ENCODE results near the gene SALL1.

The SALL1 gene

GRCh38 chr16:51141106-51141505 is 10.0 kb downstream of the SALL1 start:
- no peak for DNase-seq (ENCODE audit: low read depth, low spot score)

DNA sequence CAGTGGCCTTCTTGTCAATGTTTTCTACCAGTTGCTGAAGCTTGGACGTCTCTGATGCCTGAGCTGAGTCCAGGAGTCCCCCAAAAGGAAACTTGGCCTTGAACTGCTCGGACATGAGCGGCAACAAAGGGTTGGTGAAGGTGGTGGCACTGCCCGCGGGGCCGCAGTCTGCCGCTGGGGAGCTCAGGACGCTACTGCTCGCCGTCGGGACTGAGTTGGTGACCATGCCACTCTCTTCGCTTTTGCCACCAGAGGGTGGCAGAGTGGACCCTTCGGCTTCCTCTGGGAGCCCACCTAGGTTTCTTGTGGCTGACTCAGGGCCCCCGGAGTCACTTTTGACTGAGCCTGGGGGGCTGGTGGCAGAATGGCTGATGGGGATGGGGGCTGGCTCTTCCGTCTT is 11.0 kb downstream of the SALL1 start:
- no peak for DNase-seq (ENCODE audit: low read depth, low spot score)

GRCh38 chr16:51139568-51139967 is 11.5 kb downstream of the SALL1 start:
- DNase-seq (ENCODE audit: low read depth, low spot score), result no peak

- no peak for DNase-seq (ENCODE audit: low read depth, low spot score)
These were observed 12.9 kb downstream of the SALL1 start for GRCh38 chr16:51138178-51138577.

DNA sequence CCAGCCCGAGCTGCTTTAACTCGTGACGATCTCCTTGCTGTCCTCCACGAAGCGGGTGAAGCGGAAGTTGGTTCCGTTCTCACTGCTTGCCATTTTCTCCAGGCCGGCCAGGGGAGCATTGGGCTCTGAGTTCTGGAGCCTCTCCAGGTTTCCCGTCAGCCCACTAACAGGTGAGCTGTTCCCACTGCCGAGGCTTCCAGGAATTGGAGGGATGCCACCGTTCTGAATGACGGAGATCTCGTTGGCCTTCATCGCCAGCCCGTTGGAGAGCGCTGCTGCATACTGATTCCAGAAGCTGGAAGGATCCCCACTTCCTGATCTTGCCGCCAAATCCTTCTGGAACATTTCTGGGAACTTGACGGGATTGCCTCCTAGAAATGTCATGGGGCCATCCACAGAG is 14.0 kb downstream of the SALL1 start:
- no peak for DNase-seq (ENCODE audit: low read depth, low spot score)

DNA sequence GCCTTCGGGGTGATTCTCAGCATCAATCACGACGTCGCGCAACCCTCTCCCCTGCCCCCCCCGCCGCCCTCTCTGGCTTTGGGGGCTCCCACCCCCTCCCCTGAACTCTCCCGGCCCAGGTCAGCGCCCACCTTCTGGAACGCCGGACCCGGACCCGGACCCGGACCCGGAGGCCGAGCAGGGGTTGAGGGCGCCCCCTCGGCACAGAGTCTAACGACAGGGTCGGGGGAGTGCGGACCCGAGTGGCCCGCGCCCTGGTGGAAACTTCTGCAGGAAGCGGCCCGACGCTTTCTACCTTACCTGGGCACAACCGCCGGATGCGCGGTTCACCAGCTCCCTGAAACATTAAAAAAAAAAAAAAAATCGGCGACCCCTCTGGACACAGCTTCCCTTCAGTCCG is 16.2 kb downstream of the SALL1 start:
- DNase-seq (ENCODE audit: low read depth, low spot score), result no peak

DNA sequence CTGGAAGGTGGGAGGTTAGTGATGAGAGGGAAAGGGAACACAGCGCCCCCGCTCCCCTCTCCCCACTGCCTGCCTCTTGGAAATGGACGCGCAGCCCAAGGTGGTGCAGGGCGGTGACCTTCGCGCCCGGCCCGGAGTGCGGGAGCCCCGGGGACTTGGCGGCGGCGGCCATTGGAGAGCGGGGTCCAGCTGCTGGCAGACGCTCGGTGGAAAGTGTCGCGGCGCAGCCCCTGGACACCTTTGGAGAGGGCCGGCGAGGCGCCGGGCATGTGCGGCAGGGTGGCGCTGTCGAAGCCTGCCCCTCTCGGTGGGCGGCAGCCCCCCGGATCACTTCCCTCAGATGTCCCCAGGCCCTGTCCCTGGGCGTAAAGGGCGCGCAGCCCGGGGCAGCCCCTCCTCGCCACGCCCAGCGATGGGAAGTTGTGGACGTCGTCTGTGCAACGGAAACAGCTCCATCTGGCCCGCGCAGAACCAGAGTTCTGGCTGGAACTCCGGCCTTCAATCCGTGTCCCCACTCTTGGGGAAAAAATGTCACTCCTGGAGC is 16.7 kb downstream of the SALL1 start:
- peak; percentile 62 for DNase-seq (ENCODE audit: low read depth, low spot score)

DNA sequence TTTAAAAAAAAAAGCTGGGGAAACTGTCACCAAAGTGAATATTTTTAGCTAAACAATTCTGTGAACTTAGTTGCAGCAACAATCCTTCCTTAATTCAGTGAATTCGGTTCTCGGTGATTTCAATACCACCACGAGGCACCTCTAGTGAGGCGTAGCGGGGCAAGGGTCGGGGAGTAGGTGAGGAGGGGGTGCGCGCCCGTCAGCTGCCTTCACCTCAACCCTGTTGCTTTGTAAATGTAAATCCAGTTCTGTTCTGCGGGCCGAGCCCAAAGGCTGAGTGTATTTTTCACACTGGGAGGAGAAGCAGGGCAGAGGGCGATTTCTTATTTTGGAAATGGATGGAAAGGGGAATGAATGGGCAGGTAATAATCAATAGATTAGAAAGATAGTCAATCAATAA is 17.4 kb downstream of the SALL1 start:
- DNase-seq (ENCODE audit: low read depth, low spot score), result no peak

- peak; percentile 65 for DNase-seq (ENCODE audit: low read depth, low spot score)
These were observed 17.9 kb downstream of the SALL1 start for GRCh38 chr16:51133183-51133582.

GRCh38 chr16:51132490-51133115 is 18.5 kb downstream of the SALL1 start:
- no peak for DNase-seq (ENCODE audit: low read depth, low spot score)

DNA sequence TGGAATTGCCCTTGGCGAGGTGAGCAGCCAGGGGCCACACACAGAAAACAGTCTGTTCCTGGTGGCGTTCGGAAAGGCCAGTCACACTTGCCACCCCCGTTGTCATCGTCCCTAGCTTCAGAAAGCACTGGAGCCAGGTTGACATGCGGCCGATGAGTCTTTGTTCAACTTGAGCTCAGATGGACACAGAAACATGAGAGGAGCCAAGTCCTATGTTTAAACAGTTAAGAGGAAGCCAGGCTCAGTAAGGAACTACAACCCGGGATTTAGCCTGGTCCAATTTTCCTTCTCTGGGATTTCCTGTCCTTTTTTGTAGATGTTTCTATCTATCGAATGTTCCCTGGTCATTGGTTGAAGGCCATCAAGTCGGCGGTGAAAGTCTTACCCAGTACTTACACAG is 19.5 kb downstream of the SALL1 start:
- DNase-seq (ENCODE audit: low read depth, low spot score), result no peak

DNA sequence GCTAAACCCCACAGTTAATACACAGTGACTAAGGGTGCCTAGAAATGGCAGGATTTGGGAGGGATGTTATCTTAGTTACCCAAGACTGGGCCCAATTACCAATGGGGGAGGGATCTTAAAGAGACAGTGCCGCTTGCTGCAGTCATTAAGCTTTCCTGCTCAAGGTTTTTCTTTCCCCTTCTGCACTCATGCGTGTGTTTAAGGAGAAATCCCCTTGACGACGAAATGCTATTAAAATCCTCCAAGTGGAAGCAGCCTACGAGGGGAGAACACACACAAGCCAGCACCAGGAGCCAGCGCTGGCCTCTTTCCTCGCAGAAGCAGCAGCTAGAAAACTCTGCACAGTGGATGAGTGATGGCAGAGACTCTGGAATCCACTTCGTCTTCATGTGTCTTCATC is 22.0 kb downstream of the SALL1 start:
- DNase-seq (ENCODE audit: low read depth, low spot score), result no peak

GRCh38 chr16:51125992-51126391 is 25.1 kb downstream of the SALL1 start:
- peak; percentile 46 for DNase-seq (ENCODE audit: low read depth, low spot score)

- DNase-seq (ENCODE audit: low read depth, low spot score), result no peak
These were observed 26.2 kb downstream of the SALL1 start for GRCh38 chr16:51124896-51125295.

- no peak for DNase-seq (ENCODE audit: low read depth, low spot score)
These were observed 29.2 kb downstream of the SALL1 start for GRCh38 chr16:51121850-51122249.

GRCh38 chr16:51120730-51121347 is 30.2 kb downstream of the SALL1 start:
- no peak for DNase-seq (ENCODE audit: low read depth, low spot score)

- no peak for DNase-seq (ENCODE audit: low read depth, low spot score)
These were observed 30.9 kb downstream of the SALL1 start for GRCh38 chr16:51119973-51120729.

DNA sequence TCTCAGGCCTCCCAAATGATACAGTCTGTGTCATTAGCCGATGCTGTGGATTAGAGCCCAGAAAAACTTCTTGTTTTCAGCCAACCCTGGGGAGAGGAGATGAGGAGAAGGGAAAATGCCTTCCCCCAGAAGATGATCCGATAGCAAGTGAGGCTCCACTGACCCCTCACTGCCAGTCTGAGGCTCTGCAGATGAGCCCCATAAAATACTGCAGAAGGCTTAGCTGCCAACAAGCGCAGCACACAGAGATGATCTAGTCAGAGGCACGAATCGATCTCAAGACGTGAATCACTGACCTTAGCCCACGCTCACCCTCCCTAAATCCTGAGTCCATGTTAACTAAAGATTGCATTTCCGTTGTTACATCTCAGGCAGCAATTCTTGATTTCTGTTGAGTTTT is 31.5 kb downstream of the SALL1 start:
- DNase-seq (ENCODE audit: low read depth, low spot score), result no peak

GRCh38 chr16:51116353-51116752 is 34.7 kb downstream of the SALL1 start:
- DNase-seq (ENCODE audit: low read depth, low spot score), result no peak

DNA sequence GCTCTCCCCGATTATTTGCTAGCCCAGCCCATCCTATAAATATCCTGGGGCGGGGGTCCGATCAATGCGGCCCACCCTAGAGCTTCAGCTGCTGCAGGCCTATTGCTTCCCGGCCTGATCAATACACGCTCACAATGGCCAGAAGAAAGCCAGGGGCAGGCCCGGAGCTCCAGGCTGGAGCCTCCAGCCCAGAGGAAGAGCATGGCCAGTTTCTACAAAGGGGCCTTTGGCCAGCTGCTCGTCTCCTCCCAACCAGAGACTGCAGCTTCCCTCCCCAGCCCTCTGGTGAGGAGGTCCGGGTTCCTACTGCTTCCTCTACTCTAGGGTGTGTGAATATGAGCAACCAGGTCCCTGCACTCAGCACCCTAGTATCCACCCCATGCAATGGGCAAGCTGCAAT is 36.7 kb downstream of the SALL1 start:
- DNase-seq (ENCODE audit: low read depth, low spot score), result peak; percentile 48

GRCh38 chr16:51113236-51114125 is 37.6 kb downstream of the SALL1 start:
- peak; percentile 39 for DNase-seq (ENCODE audit: low read depth, low spot score)

GRCh38 chr16:51112323-51112722 is 38.7 kb downstream of the SALL1 start:
- no peak for DNase-seq (ENCODE audit: low read depth, low spot score)
